BLaER1 (cell line): ENCODE measurements around the gene TFCP2L1.
A peak's percentile ranks its signal among the peaks of the same experiment; 100 is the strongest.

ENCODE experiments used
- H3K27ac ChIP-seq: shearing (Covaris generic); formaldehyde crosslinking; 2 replicates; pipeline ENCODE4 v1.8.1; 2022
- H3K27me3 ChIP-seq: shearing (Covaris generic); formaldehyde crosslinking; 2 replicates; pipeline ENCODE4 v1.8.1; 2022
- H3K36me3 ChIP-seq: shearing (Covaris generic); formaldehyde crosslinking; 2 replicates; pipeline ENCODE4 v1.8.1; 2022
- H3K4me1 ChIP-seq: shearing (Covaris generic); formaldehyde crosslinking; 2 replicates; pipeline ENCODE4 v1.8.1; 2022
- H3K4me2 ChIP-seq: shearing (Covaris generic); formaldehyde crosslinking; 2 replicates; pipeline ENCODE4 v1.8.1; 2022
- H3K4me3 ChIP-seq: shearing (Covaris generic); formaldehyde crosslinking; 2 replicates; pipeline ENCODE4 v1.8.1; 2022
- H3K9ac ChIP-seq: shearing (Covaris generic); formaldehyde crosslinking; 2 replicates; pipeline ENCODE4 v1.8.1; 2022
- H3K9me3 ChIP-seq: shearing (Covaris generic); formaldehyde crosslinking; 2 replicates; pipeline ENCODE4 v1.8.1; 2022
- H4K20me1 ChIP-seq: shearing (Covaris generic); formaldehyde crosslinking; 2 replicates; pipeline ENCODE4 v1.8.1; 2022
- Cebpa-rat ChIP-seq: shearing (Covaris generic); IDR thresholded peaks from 2 replicates; pipeline ENCODE4 v1.8.1; 2022

Gene TFCP2L1

GRCh38 chr2:121192576-121192975 lies 92.4 kb downstream of the TFCP2L1 start:
- Histone ChIP-seq H3K36me3 (no peaks in the 10 kb centered on the region), H4K20me1 (no peaks in the 10 kb centered on the region), H3K9ac (no peak overlapping the region), H3K4me2 (no peak overlapping the region), H3K4me3 (no peak overlapping the region), H3K4me1 (peaks cover 25% of the 10 kb centered on the region), H3K27ac (no peak overlapping the region), H3K9me3 (no peaks in the 10 kb centered on the region), H3K27me3 (no peaks in the 10 kb centered on the region)
- TF ChIP-seq Cebpa-rat: no peak

- peaks cover 36% of the 10 kb centered on the region for H3K4me1 ChIP-seq
- no peaks in the 10 kb centered on the region for H3K9me3 ChIP-seq
- no peaks in the 10 kb centered on the region for H4K20me1 ChIP-seq
- no peak overlapping the region for H3K9ac ChIP-seq
- no peak for TF ChIP-seq Cebpa-rat
- no peak overlapping the region for H3K27ac ChIP-seq
- no peak overlapping the region for H3K4me3 ChIP-seq
- no peaks in the 10 kb centered on the region for H3K27me3 ChIP-seq
- no peak overlapping the region for H3K4me2 ChIP-seq
- no peaks in the 10 kb centered on the region for H3K36me3 ChIP-seq
Observed at GRCh38 chr2:121191191-121192170, 93.5 kb downstream of the TFCP2L1 start.

GRCh38 chr2:121189661-121190381 lies 95.2 kb downstream of the TFCP2L1 start:
- no peaks in the 10 kb centered on the region for H3K9me3 ChIP-seq
- H3K4me1 ChIP-seq: peaks cover 48% of the 10 kb centered on the region
- no peak overlapping the region for H3K9ac ChIP-seq
- no peak overlapping the region for H3K4me3 ChIP-seq
- H3K27me3 ChIP-seq: no peaks in the 10 kb centered on the region
- TF ChIP-seq Cebpa-rat: no peak
- H3K4me2 ChIP-seq: peak overlapping the region; percentile 67
- no peaks in the 10 kb centered on the region for H4K20me1 ChIP-seq
- peak overlapping the region; percentile 53 for H3K27ac ChIP-seq
- H3K36me3 ChIP-seq: no peaks in the 10 kb centered on the region

GRCh38 chr2:121189011-121189410 lies 96.0 kb downstream of the TFCP2L1 start:
- H3K9me3 ChIP-seq: no peaks in the 10 kb centered on the region
- no peaks in the 10 kb centered on the region for H3K27me3 ChIP-seq
- TF ChIP-seq Cebpa-rat: peak; percentile 64; the same call in 1 of the 2 replicates
- H3K4me1 ChIP-seq: peaks cover 55% of the 10 kb centered on the region
- no peaks in the 10 kb centered on the region for H4K20me1 ChIP-seq
- H3K9ac ChIP-seq: no peak overlapping the region
- no peak overlapping the region for H3K4me3 ChIP-seq
- H3K36me3 ChIP-seq: no peaks in the 10 kb centered on the region
- H3K27ac ChIP-seq: peak overlapping the region; percentile 53
- H3K4me2 ChIP-seq: peak overlapping the region; percentile 67

DNA sequence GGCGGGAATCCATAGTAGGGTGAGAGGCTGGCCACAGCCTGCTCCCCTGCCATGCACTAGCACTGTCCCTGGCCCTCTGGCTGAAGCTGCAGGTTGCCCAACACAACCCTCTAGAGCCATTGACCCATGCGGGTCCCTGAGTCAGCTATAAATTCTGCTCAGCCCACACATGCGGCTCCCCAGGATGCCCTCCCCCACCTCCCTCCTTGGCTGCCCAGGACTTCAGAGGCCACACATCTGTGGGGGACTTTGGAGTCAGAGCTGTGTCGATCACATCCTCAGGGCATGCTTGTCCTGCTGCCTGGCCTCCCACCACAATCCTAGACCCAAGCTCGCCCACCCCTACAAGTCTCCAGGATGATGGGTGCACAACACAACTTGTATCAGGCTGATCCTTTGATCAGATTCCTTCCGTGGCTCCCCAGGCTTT lies 97.0 kb downstream of the TFCP2L1 start:
- TF ChIP-seq Cebpa-rat: no peak
- Histone ChIP-seq H4K20me1 (no peaks in the 10 kb centered on the region), H3K9me3 (no peaks in the 10 kb centered on the region), H3K4me2 (peak overlapping the region; percentile 67), H3K27ac (peak overlapping the region; percentile 73), H3K27me3 (no peaks in the 10 kb centered on the region), H3K36me3 (no peaks in the 10 kb centered on the region), H3K9ac (no peak overlapping the region), H3K4me1 (peaks cover 55% of the 10 kb centered on the region), H3K4me3 (no peak overlapping the region)

GRCh38 chr2:121187351-121187981 lies 97.5 kb downstream of the TFCP2L1 start:
- no peak for TF ChIP-seq Cebpa-rat
- Histone ChIP-seq H3K27ac (peak overlapping the region; percentile 73), H3K9ac (no peak overlapping the region)

DNA sequence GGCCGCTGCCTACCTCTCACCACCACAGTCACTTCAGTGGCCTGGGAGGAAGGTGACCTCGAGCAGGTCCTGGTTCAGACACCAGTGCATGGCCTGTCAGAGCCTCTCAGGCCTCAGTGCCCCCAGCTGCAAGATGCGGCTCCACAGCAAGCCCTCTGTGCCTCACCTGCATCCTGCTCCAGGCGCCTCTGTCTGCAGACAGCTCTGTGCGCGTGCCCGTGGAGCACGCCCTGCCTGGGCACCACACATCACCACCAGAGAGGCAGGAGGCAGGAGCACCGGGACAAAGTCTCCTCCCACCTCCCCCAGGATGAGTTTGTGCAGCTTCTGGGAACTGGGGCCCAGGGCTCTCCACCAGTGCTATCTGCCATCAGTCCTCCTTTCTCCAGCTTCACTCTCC lies 98.7 kb downstream of the TFCP2L1 start:
- Histone ChIP-seq H3K4me2 (peak overlapping the region; percentile 65), H3K27me3 (no peaks in the 10 kb centered on the region), H3K36me3 (no peaks in the 10 kb centered on the region), H3K4me1 (peaks cover 55% of the 10 kb centered on the region), H4K20me1 (no peaks in the 10 kb centered on the region), H3K9me3 (no peaks in the 10 kb centered on the region), H3K4me3 (no peak overlapping the region), H3K9ac (no peak overlapping the region), H3K27ac (peak overlapping the region; percentile 44; the same call in 1 of the 2 replicates)
- no peak for TF ChIP-seq Cebpa-rat

More at GRCh38 chr2:121187351-121187981, 97.5 kb downstream of the TFCP2L1 start:
- Histone ChIP-seq H3K4me3 (no peak overlapping the region), H3K4me1 (peaks cover 55% of the 10 kb centered on the region), H3K9me3 (no peaks in the 10 kb centered on the region), H3K4me2 (peak overlapping the region; percentile 67), H3K27me3 (no peaks in the 10 kb centered on the region), H4K20me1 (no peaks in the 10 kb centered on the region), H3K36me3 (no peaks in the 10 kb centered on the region)

DNA sequence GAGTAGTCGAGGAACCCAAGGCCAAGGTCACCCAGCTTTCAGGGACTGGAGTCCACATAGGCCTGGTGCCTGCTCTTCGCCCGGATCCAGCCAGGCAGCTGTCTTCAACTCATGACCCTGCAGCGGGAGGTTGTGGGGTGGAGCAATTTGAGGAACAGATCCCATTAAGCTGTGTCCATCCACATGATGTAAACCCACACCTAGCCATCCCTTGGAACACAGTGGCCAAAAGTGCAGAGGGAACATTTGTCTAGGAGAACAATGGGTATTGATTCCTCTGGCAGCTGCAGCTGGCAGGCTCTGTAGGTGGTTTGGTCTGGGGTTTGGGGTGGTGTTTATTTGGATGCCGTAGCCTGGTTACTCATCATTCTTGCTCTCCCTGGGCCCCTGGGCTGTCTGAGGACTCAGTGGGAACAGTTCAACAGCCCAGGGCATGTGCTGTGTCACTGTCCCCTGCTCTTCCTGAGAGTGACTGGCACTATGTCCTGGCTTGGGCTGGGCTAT lies 99.4 kb downstream of the TFCP2L1 start:
- H3K27me3 ChIP-seq: no peaks in the 10 kb centered on the region
- TF ChIP-seq Cebpa-rat: no peak
- no peak overlapping the region for H3K4me3 ChIP-seq
- no peak overlapping the region for H3K9ac ChIP-seq
- peaks cover 55% of the 10 kb centered on the region for H3K4me1 ChIP-seq
- no peaks in the 10 kb centered on the region for H3K36me3 ChIP-seq
- H3K9me3 ChIP-seq: no peaks in the 10 kb centered on the region
- peak overlapping the region; percentile 44; the same call in 1 of the 2 replicates for H3K27ac ChIP-seq
- peak overlapping the region; percentile 65 for H3K4me2 ChIP-seq
- H4K20me1 ChIP-seq: no peaks in the 10 kb centered on the region

DNA sequence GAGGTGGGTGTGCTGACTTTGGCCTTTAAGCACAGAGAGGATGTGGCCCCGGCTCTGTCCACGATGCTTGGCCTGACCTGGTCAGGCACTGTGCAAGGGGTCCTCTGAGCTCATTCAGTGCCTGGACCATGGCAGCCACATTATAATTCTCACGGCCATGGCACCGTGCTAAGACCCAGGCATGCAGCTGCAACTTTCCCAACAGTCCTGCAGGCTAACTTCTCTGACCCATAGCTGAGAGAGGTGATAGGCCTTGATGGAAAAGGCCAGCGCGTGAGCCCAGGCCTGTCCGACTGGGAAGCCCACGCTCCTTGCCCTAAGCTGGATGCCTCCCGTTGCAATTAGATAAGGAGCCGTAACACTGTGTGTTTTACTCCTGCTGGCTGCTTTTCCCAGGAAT lies 99.9 kb downstream of the TFCP2L1 start:
- Histone ChIP-seq H3K4me3 (no peak overlapping the region), H3K36me3 (no peaks in the 10 kb centered on the region), H4K20me1 (no peaks in the 10 kb centered on the region), H3K9me3 (no peaks in the 10 kb centered on the region), H3K4me2 (no peak overlapping the region), H3K4me1 (peaks cover 55% of the 10 kb centered on the region), H3K9ac (no peak overlapping the region), H3K27ac (no peak overlapping the region), H3K27me3 (no peaks in the 10 kb centered on the region)
- no peak for TF ChIP-seq Cebpa-rat
